Sigmoid colon (tissue), 7 donors: ENCODE measurements around the gene SYNDIG1. TPM values are rescaled to one million over a fixed set of nuclear protein-coding genes. Genes with fewer than 3 reads are reported as not detected.

Source experiments
- DNase-seq: peaks from one replicate; pipeline ENCODE4 v3.0.0-alpha.2; 2019
- H3K27ac ChIP-seq, 4 donors: fragments of 200-600 bp; sonication (generic); one replicate each; pipeline ENCODE4 v1.5.1; 2016 to 2019; ENCODE audit warnings: mild to moderate bottlenecking in 1 of 4
- H3K27me3 ChIP-seq, 3 donors: fragments of 200-600 bp; sonication (generic); one replicate each; pipeline ENCODE4 v1.5.1; 2019; ENCODE audit warnings: mild to moderate bottlenecking in 1 of 3
- H3K36me3 ChIP-seq, 4 donors: fragments of 200-600 bp; sonication (generic); one replicate each; pipeline ENCODE4 v1.5.1; 2016 to 2019
- H3K4me1 ChIP-seq, 4 donors: fragments of 200-600 bp; sonication (generic); one replicate each; pipeline ENCODE4 v1.5.1; 2017 to 2019
- H3K4me3 ChIP-seq, 4 donors: fragments of 200-600 bp; sonication (generic); one replicate each; pipeline ENCODE4 v1.5.1; 2017 to 2019; ENCODE audit warnings: mild to moderate bottlenecking in 2 of 4, moderate library complexity in 1 of 4
- H3K9me3 ChIP-seq, 4 donors: fragments of 200-600 bp in 3 of 4; sonication (generic) in 3 of 4; one replicate each; pipeline versions ENCODE4 v1.5.1 to v1.6.1; 2013 to 2019
- CTCF ChIP-seq, 4 experiments: fragments of 450-650 bp in 3 of 4; fragments of 200-600 bp in 1 of 4; IDR thresholded peaks; one replicate each; pipeline ENCODE4 v1.5.1; 2016 to 2019; ENCODE audit warnings: antibody characterized with exemption in 4 of 4, mild to moderate bottlenecking in 3 of 4, moderate library complexity in 2 of 4
- EP300 ChIP-seq, 4 donors: sonication (generic); formaldehyde crosslinking; IDR thresholded peaks; one replicate each; pipeline ENCODE4 v1.6.1; 2017; ENCODE audit warnings: antibody characterized with exemption in 4 of 4
- POLR2A ChIP-seq, 2 donors: fragments of 450-650 bp; IDR thresholded peaks; one replicate each; pipeline ENCODE4 v1.6.1; 2016; ENCODE audit warnings: antibody characterized with exemption in 2 of 2, mild to moderate bottlenecking in 2 of 2, moderate library complexity in 2 of 2
- POLR2AphosphoS5 ChIP-seq, 4 donors: sonication (generic); formaldehyde crosslinking; IDR thresholded peaks; one replicate each; pipeline ENCODE4 v1.6.1; 2017; ENCODE audit warnings: antibody characterized with exemption in 4 of 4
- WGBS, 2 donors: extraction: QIAGEN DNeasy Blood & Tissue Kit; methylation state at CpG; one replicate each; pipeline ENCODE4 v1.1.7; 2013; 5-methylcytosine and 5-hydroxymethylcytosine counted together
- intact Hi-C: fragments of 100-400 bp; cut with DNase I; formaldehyde crosslinking; loops from one replicate; pipeline ENCODE4 v1.15.1; 2023
- polyA plus RNA-seq, 3 donors: library from polyadenylated mRNA; stranded (reverse); fragments of 200-250 nt; gene quantifications; one replicate each; pipeline ENCODE4 v1.2.3, GENCODE V29; 2013
- total RNA-seq, 4 donors: library from RNA; depleted of rRNA; stranded (reverse); fragments of >200 nt; gene quantifications; one replicate each; pipeline ENCODE4 v1.1.0, GENCODE V29; 2016
- donor health status: healthy with polysubstance abuse.
- donor health status: Bipolar disorder and iron deficiency.
- donor health status: healthy.

The SYNDIG1 gene
- total and polyA plus RNA-seq, 7 donors, result 0.16 to 0.69 (median 0.36) TPM; not detected in 2

DNA sequence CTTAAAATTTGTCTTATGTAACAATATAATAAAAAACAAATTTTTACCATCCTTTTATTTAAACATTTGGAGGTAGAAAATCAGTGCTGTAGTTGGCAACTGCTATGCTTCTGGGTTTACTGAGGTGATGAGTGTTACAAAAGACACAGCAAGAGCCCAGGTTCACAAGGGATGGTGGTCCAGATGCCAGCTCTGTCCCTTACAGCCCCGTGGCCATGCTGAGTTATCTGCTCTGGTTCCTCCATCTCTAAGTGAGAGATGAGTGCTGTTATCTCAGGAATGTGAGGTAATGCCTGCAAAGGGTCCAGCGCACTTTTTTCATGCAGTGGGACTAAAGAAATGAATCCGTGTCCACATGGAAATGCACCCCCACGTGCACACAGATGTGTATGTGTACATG lies 17.8 kb downstream of the SYNDIG1 start:
- H3K36me3 ChIP-seq, result no peaks in the 10 kb centered on the region
- H3K27ac ChIP-seq, result no peak overlapping the region
- 65 to 83% methylated on average over 4 of the region's 4 CpGs for WGBS, 2 donors
- intact Hi-C loops, result no loop called here
- no peaks in the 10 kb centered on the region for H3K27me3 ChIP-seq
- H3K4me1 ChIP-seq, result no peaks in the 10 kb centered on the region
- DNase-seq, result no peak
- H3K4me3 ChIP-seq, result no peak overlapping the region
- TF ChIP-seq CTCF (IDR thresholded peaks at IDR 0.05) (no peak), POLR2AphosphoS5 (IDR thresholded peaks at IDR 0.05) (no peak), EP300 (IDR thresholded peaks at IDR 0.05) (no peak), POLR2A (IDR thresholded peaks at IDR 0.05) (no peak)
- H3K9me3 ChIP-seq, result no peaks in the 10 kb centered on the region

GRCh38 chr20:24487648-24488047 lies 18.2 kb downstream of the SYNDIG1 start:
- DNase-seq, result no peak
- 17 to 74% methylated on average over 7 of the region's 7 CpGs for WGBS, 2 donors
- Histone ChIP-seq H3K27me3 (no peaks in the 10 kb centered on the region), H3K27ac (no peak overlapping the region), H3K4me1 (no peaks in the 10 kb centered on the region), H3K9me3 (no peaks in the 10 kb centered on the region), H3K36me3 (no peaks in the 10 kb centered on the region), H3K4me3 (no peak overlapping the region)
- no peak for TF ChIP-seq POLR2A (IDR thresholded peaks at IDR 0.05)
- intact Hi-C loops, result no loop called here

- TF ChIP-seq POLR2A (IDR thresholded peaks at IDR 0.05), result no peak
- TF ChIP-seq CTCF (IDR thresholded peaks at IDR 0.05), result no peak
- TF ChIP-seq POLR2AphosphoS5 (IDR thresholded peaks at IDR 0.05), result no peak
- no peak for TF ChIP-seq EP300 (IDR thresholded peaks at IDR 0.05)
- no peaks in the 10 kb centered on the region for H3K4me1 ChIP-seq
- no peaks in the 10 kb centered on the region for H3K36me3 ChIP-seq
- no peaks in the 10 kb centered on the region for H3K27me3 ChIP-seq
- WGBS, 2 donors, result 20 to 67% methylated on average over 11 of the region's 11 CpGs
- H3K4me3 ChIP-seq, result no peak overlapping the region
- intact Hi-C loops, result no loop called here
- no peak for DNase-seq
- H3K9me3 ChIP-seq, result no peaks in the 10 kb centered on the region
- H3K27ac ChIP-seq, result no peak overlapping the region
Measured at GRCh38 chr20:24488064-24488799, 18.8 kb downstream of the SYNDIG1 start.

DNA sequence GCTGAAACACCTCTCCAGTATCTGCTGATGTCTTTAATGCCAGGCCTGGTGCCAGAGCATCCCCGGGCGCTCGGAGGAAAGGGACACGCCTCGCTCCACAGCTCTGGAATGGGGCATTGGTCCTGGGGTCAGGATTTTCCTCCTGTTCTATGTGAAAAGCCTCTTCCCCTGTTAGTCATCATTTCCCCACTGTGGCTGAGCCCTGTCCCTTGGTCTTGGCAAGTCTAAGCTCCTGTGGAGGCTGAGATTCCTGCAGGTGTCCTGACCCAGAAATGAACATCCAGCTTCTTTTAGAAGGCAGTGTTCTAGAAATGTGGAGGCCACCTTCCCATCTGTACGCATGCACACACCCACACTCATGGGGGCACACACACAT lies 19.4 kb downstream of the SYNDIG1 start:
- intact Hi-C loops, result no loop called here
- DNase-seq, result no peak
- H3K4me1 ChIP-seq, result no peaks in the 10 kb centered on the region
- H3K36me3 ChIP-seq, result no peaks in the 10 kb centered on the region
- H3K9me3 ChIP-seq, result no peaks in the 10 kb centered on the region
- H3K27ac ChIP-seq, result no peak overlapping the region
- TF ChIP-seq EP300 (IDR thresholded peaks at IDR 0.05), result no peak
- TF ChIP-seq POLR2A (IDR thresholded peaks at IDR 0.05), result no peak
- no peak for TF ChIP-seq CTCF (IDR thresholded peaks at IDR 0.05)
- no peak for TF ChIP-seq POLR2AphosphoS5 (IDR thresholded peaks at IDR 0.05)
- 45 to 78% methylated on average over 6 of the region's 6 CpGs for WGBS, 2 donors
- H3K27me3 ChIP-seq, result no peaks in the 10 kb centered on the region
- H3K4me3 ChIP-seq, result no peak overlapping the region

GRCh38 chr20:24489193-24489592 lies 19.8 kb downstream of the SYNDIG1 start:
- Histone ChIP-seq H3K36me3 (no peaks in the 10 kb centered on the region), H3K4me3 (no peak overlapping the region), H3K4me1 (no peaks in the 10 kb centered on the region), H3K27me3 (no peaks in the 10 kb centered on the region), H3K27ac (no peak overlapping the region), H3K9me3 (no peaks in the 10 kb centered on the region)
- intact Hi-C loops, result no loop called here
- DNase-seq, result no peak
- 90 to 91% methylated on average over 5 of the region's 5 CpGs for WGBS, 2 donors
- TF ChIP-seq POLR2AphosphoS5 (IDR thresholded peaks at IDR 0.05) (no peak), POLR2A (IDR thresholded peaks at IDR 0.05) (no peak), CTCF (IDR thresholded peaks at IDR 0.05) (no peak)
